ENCODE data around the gene LARP7.
A peak's percentile ranks its signal among the peaks of the same experiment; 100 is the strongest.
"Not testable (repeated sequence)": the region's sequence is repeated elsewhere in the genome, so short reads cannot be mapped to it uniquely, and the experiment has no call there.

The LARP7 gene

DNA sequence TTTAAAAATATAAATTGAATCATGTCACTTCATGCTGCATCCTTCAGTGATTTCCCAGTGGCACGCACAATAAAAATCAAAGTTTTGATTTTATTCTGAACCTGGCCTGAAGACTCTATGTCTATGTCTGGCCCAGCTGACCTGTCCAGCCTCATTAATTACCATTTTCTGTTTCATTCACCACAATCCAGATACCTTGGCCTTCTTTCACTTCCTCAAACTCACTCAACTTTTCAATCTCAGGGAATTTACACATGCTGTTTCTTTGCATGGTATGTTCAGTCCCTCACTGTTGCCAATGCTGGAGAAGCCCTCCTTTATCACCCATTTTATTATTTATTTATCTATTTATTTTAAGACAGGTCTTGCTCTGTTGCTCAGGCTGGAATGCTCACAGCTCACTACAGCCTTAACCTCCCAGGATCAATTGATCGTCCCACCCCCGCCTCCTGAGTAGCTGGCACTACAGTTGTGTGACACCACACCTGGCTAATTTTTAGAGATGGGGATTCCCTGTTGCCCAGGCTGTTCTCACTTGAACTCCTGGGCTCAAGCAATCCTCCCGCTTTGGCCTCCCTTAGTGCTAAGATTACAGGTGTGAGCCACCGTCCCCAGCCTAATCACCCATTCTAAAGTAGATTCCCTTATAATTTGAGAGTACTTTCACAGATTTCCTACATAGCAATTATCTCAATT is 43.4 kb upstream of the LARP7 start:
- TF ChIP-seq, protein P1, sequence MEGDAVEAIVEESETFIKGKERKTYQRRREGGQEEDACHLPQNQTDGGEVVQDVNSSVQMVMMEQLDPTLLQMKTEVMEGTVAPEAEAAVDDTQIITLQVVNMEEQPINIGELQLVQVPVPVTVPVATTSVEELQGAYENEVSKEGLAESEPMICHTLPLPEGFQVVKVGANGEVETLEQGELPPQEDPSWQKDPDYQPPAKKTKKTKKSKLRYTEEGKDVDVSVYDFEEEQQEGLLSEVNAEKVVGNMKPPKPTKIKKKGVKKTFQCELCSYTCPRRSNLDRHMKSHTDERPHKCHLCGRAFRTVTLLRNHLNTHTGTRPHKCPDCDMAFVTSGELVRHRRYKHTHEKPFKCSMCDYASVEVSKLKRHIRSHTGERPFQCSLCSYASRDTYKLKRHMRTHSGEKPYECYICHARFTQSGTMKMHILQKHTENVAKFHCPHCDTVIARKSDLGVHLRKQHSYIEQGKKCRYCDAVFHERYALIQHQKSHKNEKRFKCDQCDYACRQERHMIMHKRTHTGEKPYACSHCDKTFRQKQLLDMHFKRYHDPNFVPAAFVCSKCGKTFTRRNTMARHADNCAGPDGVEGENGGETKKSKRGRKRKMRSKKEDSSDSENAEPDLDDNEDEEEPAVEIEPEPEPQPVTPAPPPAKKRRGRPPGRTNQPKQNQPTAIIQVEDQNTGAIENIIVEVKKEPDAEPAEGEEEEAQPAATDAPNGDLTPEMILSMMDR (IDR thresholded peaks at IDR 0.05; ENCODE audit: poor library complexity, severe bottlenecking) = no peak
- ATAC-seq (ENCODE audit: low read depth) = no peak
- DNase-seq (ENCODE audit: low spot score) = no peak

DNA sequence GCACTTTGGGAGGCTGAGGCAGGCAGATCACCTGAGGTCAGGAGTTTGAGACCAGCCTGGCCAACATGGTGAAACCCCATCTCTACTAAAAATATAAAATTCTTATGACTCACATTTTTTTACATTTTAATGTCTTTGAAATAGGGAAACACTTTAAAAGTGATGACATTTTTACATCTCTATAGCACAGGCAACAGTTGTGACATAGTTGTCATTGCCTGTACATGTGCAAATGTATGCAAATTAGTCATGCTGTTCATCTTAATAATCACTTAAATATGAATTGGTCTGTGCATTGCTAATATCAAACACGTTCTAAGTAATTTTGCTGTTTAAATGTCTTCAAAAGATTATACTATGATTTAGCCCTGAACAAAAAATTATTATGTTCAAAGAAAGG is 42.0 kb upstream of the LARP7 start:
- TF ChIP-seq, protein P1 (IDR thresholded peaks at IDR 0.05; ENCODE audit: poor library complexity, severe bottlenecking) = no peak
- H3K36me3 ChIP-seq (ENCODE audit: low read depth) = peaks cover 9% of the 10 kb centered on the region
- no peak overlapping the region for H3K27ac ChIP-seq (ENCODE audit: poor library complexity, severe bottlenecking)

More for the DNA sequence above, 43.4 kb upstream of the LARP7 start:
- H3K9me3 ChIP-seq (ENCODE audit: severe bottlenecking) = no peaks in the 10 kb centered on the region
- H3K27me3 ChIP-seq (ENCODE audit: insufficient read depth, poor library complexity, severe bottlenecking) = no peaks in the 10 kb centered on the region
- H3K4me3 ChIP-seq (ENCODE audit: severe bottlenecking) = no peak overlapping the region
- H3K36me3 ChIP-seq (ENCODE audit: low read depth) = peaks cover 15% of the 10 kb centered on the region
- H3K27ac ChIP-seq (ENCODE audit: poor library complexity, severe bottlenecking) = no peak overlapping the region
- H3K4me1 ChIP-seq (ENCODE audit: insufficient read depth, poor library complexity, severe bottlenecking) = no peaks in the 10 kb centered on the region

DNA sequence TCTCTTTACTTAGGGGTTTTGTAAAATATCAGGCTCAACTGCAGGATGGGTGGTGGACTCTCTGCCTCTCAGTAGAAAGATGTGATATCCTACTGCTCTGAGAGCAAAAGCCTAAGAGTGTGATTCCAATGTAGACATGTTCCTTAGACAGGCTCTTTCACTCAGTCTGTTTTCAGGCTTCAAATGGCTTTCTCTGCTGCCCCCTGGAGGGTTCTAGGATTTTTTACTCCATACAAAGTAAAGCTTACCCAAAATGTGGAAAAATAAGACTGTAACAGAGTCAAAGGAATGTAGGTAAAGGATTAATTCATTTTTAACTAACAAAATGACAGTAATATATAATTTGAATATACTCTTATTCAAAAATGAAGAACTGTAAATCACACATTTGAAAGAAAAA is 32.4 kb upstream of the LARP7 start:
- ATAC-seq (ENCODE audit: low read depth) = peak; percentile 66; the same call in 2 of the 3 replicates
- TF ChIP-seq, protein P1 (IDR thresholded peaks at IDR 0.05; ENCODE audit: poor library complexity, severe bottlenecking) = peak; percentile 79
- Histone ChIP-seq H3K9me3 (ENCODE audit: severe bottlenecking) (no peaks in the 10 kb centered on the region), H3K27me3 (ENCODE audit: insufficient read depth, poor library complexity, severe bottlenecking) (no peaks in the 10 kb centered on the region), H3K36me3 (ENCODE audit: low read depth) (peaks cover 53% of the 10 kb centered on the region), H3K27ac (ENCODE audit: poor library complexity, severe bottlenecking) (no peak overlapping the region), H3K4me1 (ENCODE audit: insufficient read depth, poor library complexity, severe bottlenecking) (no peaks in the 10 kb centered on the region), H3K4me3 (ENCODE audit: severe bottlenecking) (no peak overlapping the region)
- DNase-seq (ENCODE audit: low spot score) = no peak

More for the DNA sequence above, 42.0 kb upstream of the LARP7 start:
- no peaks in the 10 kb centered on the region for H3K4me1 ChIP-seq (ENCODE audit: insufficient read depth, poor library complexity, severe bottlenecking)
- no peak overlapping the region for H3K4me3 ChIP-seq (ENCODE audit: severe bottlenecking)
- no peak for DNase-seq (ENCODE audit: low spot score)
- no peak for ATAC-seq (ENCODE audit: low read depth)
- H3K27me3 ChIP-seq (ENCODE audit: insufficient read depth, poor library complexity, severe bottlenecking) = no peaks in the 10 kb centered on the region
- no peaks in the 10 kb centered on the region for H3K9me3 ChIP-seq (ENCODE audit: severe bottlenecking)

DNA sequence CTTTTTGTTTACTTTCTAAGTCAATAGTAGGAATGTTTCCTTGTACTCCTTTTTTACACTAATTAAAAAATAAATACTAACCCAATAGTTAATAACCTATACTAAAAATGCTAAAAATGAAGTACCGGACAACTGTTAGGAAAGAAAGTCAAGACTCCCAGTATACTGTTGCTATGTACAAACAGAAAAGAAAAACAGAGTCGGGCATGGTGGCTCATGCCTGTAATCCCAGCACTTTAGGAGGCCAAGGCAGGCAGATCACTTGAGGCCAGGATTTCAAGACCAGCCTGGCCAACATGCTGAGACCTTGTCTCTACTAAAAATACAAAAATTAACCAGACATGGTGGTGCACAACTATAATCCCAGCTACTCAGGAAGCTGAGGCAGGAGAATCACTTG is 24.1 kb upstream of the LARP7 start:
- not testable (repeated sequence) for H3K9me3 ChIP-seq (ENCODE audit: severe bottlenecking); DNase-seq (ENCODE audit: low spot score); H3K4me1 ChIP-seq (ENCODE audit: insufficient read depth, poor library complexity, severe bottlenecking); H3K4me3 ChIP-seq (ENCODE audit: severe bottlenecking); H3K27ac ChIP-seq (ENCODE audit: poor library complexity, severe bottlenecking); ATAC-seq (ENCODE audit: low read depth); H3K27me3 ChIP-seq (ENCODE audit: insufficient read depth, poor library complexity, severe bottlenecking)
- H3K36me3 ChIP-seq (ENCODE audit: low read depth) = peaks cover 29% of the 10 kb centered on the region

DNA sequence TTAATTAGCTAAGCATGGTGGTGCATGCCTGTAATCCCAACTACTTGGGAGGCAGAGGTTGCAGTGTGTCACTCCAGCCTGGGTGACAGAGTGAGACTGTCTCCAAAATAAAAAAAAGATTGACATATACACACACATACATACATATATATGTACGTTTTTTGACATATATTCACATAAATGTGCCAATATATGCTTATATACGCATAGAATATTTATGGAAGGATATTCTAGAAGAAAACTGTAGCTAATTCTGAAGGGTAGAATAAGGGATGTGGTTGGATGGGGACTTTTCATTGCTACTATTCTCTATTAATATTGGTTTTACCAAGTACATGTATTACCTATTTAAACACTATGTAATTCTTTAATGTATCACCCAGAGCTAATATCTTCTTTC is 20.0 kb upstream of the LARP7 start:
- no peak for DNase-seq (ENCODE audit: low spot score)
- TF ChIP-seq, protein P1 (IDR thresholded peaks at IDR 0.05; ENCODE audit: poor library complexity, severe bottlenecking) = no peak

More for the DNA sequence above, 20.0 kb upstream of the LARP7 start:
- Histone ChIP-seq H3K4me1 (ENCODE audit: insufficient read depth, poor library complexity, severe bottlenecking) (no peaks in the 10 kb centered on the region), H3K9me3 (ENCODE audit: severe bottlenecking) (no peaks in the 10 kb centered on the region), H3K27me3 (ENCODE audit: insufficient read depth, poor library complexity, severe bottlenecking) (no peaks in the 10 kb centered on the region), H3K36me3 (ENCODE audit: low read depth) (peaks cover 27% of the 10 kb centered on the region), H3K27ac (ENCODE audit: poor library complexity, severe bottlenecking) (no peak overlapping the region), H3K4me3 (ENCODE audit: severe bottlenecking) (no peak overlapping the region)
- no peak for ATAC-seq (ENCODE audit: low read depth)

All from RWPE2 (cell line).